ENCODE results near the gene HDC. TPM values are rescaled to one million over a fixed set of nuclear protein-coding genes. Genes with fewer than 3 reads are reported as not detected.

Gene HDC, protein sequence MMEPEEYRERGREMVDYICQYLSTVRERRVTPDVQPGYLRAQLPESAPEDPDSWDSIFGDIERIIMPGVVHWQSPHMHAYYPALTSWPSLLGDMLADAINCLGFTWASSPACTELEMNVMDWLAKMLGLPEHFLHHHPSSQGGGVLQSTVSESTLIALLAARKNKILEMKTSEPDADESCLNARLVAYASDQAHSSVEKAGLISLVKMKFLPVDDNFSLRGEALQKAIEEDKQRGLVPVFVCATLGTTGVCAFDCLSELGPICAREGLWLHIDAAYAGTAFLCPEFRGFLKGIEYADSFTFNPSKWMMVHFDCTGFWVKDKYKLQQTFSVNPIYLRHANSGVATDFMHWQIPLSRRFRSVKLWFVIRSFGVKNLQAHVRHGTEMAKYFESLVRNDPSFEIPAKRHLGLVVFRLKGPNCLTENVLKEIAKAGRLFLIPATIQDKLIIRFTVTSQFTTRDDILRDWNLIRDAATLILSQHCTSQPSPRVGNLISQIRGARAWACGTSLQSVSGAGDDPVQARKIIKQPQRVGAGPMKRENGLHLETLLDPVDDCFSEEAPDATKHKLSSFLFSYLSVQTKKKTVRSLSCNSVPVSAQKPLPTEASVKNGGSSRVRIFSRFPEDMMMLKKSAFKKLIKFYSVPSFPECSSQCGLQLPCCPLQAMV
- not detected in 2 replicates for total RNA-seq

DNA sequence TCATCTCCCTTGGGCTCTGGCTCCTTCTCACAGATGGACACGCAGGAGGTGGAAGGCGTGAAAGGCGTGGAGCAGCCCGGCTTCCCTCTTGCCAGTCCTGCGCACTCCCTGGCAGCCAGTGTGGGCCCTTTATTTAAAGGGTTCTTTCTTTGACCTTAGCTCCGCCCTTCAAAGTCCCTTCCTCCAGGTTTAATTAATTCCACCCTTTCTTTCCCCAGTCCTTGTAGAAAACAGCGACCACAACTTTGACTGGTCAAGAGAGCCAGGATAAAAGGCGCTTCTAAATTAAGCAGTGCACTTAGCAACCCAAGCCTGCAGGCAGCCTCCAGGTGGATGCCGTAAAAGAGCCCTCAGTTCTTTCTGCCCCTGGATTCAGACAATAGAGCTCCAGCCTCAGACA, at the start of gene HDC:
TSS of gene HDC (minus strand) at position 107 of the 400 bp plus-strand sequence. CDS start at position 4, 103 bp downstream.

Other genes starting within 250 kb of the HDC start
- gene ATP8B4, start 146.5 kb downstream of the HDC start, total RNA-seq, result 3.2 and 7.4 TPM in 2 replicates
- 0.15 TPM in 1 of 2 replicates, not detected in the other for gene SLC27A2, start 83.5 kb downstream of the HDC start, total RNA-seq
- gene GABPB1, start 89.5 kb upstream of the HDC start, total RNA-seq, result 33.0 and 36.9 TPM in 2 replicates
- 44.0 and 62.5 TPM in 2 replicates for gene USP8, start 158.7 kb upstream of the HDC start, total RNA-seq

Data from smooth muscle cell of trachea (primary cell).